ENCODE measurements around the gene ZNF503.

GRCh38 chr10:75450644-75451640 is 49.4 kb upstream of the ZNF503 start:
- TF ChIP-seq, protein P1, sequence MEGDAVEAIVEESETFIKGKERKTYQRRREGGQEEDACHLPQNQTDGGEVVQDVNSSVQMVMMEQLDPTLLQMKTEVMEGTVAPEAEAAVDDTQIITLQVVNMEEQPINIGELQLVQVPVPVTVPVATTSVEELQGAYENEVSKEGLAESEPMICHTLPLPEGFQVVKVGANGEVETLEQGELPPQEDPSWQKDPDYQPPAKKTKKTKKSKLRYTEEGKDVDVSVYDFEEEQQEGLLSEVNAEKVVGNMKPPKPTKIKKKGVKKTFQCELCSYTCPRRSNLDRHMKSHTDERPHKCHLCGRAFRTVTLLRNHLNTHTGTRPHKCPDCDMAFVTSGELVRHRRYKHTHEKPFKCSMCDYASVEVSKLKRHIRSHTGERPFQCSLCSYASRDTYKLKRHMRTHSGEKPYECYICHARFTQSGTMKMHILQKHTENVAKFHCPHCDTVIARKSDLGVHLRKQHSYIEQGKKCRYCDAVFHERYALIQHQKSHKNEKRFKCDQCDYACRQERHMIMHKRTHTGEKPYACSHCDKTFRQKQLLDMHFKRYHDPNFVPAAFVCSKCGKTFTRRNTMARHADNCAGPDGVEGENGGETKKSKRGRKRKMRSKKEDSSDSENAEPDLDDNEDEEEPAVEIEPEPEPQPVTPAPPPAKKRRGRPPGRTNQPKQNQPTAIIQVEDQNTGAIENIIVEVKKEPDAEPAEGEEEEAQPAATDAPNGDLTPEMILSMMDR (IDR thresholded peaks at IDR 0.05): no peak
- TF ChIP-seq POLR2A (IDR thresholded peaks at IDR 0.05): no peak

All from body of pancreas (tissue), 4 donors.